ENCODE data around the gene TMEM215.

Gene TMEM215

GRCh38 chr9:32828861-32829260 is 45.5 kb downstream of the TMEM215 start:
- TF ChIP-seq SNAI2 (CRISPR knock-in tag; IDR thresholded peaks at IDR 0.05) (no peak), ZNF8 (CRISPR knock-in tag; IDR thresholded peaks at IDR 0.05) (no peak), POU6F1 (CRISPR knock-in tag; IDR thresholded peaks at IDR 0.05; ENCODE audit: borderline replicate concordance, low read depth) (no peak), ZC3H10 (CRISPR knock-in tag; IDR thresholded peaks at IDR 0.05) (no peak), ISL1 (CRISPR knock-in tag; IDR thresholded peaks at IDR 0.05) (no peak), TCF4 (CRISPR knock-in tag; IDR thresholded peaks at IDR 0.05; ENCODE audit: borderline replicate concordance) (no peak), TSHZ2 (CRISPR knock-in tag; IDR thresholded peaks at IDR 0.05) (no peak)
- no peak for ATAC-seq

GRCh38 chr9:32832346-32832745 is 49.0 kb downstream of the TMEM215 start:
- no peak for TF ChIP-seq GLIS3 (CRISPR knock-in tag; IDR thresholded peaks at IDR 0.05)
- TF ChIP-seq PATZ1 (CRISPR knock-in tag; IDR thresholded peaks at IDR 0.05; ENCODE audit: borderline replicate concordance), result no peak
- no peak for TF ChIP-seq ZNF8 (CRISPR knock-in tag; IDR thresholded peaks at IDR 0.05)
- TF ChIP-seq TOX (CRISPR knock-in tag; IDR thresholded peaks at IDR 0.05; ENCODE audit: borderline replicate concordance), result no peak
- TF ChIP-seq RARB (CRISPR knock-in tag; IDR thresholded peaks at IDR 0.05), result no peak
- no peak for TF ChIP-seq CSDC2 (CRISPR knock-in tag; IDR thresholded peaks at IDR 0.05)
- TF ChIP-seq PPARA (CRISPR knock-in tag; IDR thresholded peaks at IDR 0.05; ENCODE audit: borderline replicate concordance), result no peak
- TF ChIP-seq SNAI2 (CRISPR knock-in tag; IDR thresholded peaks at IDR 0.05), result no peak
- no peak for TF ChIP-seq BACH2 (CRISPR knock-in tag; IDR thresholded peaks at IDR 0.05; ENCODE audit: borderline replicate concordance)
- ATAC-seq, result no peak
